GM19025 (cell line): ENCODE data around the gene SFTPB.

Experiments used
- ATAC-seq: cut with Tn5 transposase; IDR thresholded peaks from one replicate; pipeline ENCODE4 v1.9.1; 2021; ENCODE audit warnings: mild to moderate bottlenecking, low read depth, moderate library complexity; ENCODE audit not compliant: unreplicated experiment

SFTPB gene

DNA sequence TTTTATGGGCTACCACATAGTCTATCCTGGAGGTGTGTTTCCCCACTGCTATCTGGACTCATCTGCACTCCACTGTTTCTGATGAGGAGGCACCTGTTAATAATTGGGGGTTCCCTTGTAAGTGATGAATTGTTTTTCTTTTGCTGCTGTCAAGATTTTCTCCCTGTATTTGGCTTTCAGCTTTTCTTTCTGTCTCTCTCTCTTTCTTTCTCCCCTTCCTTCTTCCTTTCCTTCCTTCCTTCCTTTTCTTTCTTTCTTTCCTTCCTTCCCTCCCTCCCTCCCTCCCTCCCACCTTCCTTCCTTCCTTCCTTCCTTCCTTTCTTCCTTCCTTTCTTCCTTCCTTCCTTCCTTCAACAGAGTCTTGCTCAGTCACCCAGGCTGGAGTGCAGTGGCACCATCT, 35.3 kb upstream of the SFTPB start:
- ATAC-seq = no peak

GRCh38 chr2:85702800-85703199, 34.8 kb upstream of the SFTPB start:
- ATAC-seq = no peak

DNA sequence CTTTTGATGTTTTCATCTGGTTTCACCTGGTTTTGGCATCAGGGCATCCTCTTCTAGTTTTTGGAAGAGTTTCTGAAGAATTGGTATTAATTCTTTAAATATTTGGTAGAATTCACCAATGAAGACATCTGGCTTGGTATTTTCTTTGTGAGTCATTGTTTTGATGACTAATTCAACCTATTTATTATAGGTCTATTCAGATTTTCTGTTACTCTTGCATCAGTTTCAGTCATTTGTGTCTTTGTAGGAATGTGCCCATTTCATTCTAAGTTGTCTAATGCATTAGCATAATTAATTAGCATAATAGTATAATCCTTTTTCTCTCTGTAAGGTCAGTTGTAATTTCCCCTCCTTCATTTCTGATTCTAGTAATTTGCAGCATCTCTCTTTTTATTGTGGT, 34.2 kb upstream of the SFTPB start:
- ATAC-seq = no peak

DNA sequence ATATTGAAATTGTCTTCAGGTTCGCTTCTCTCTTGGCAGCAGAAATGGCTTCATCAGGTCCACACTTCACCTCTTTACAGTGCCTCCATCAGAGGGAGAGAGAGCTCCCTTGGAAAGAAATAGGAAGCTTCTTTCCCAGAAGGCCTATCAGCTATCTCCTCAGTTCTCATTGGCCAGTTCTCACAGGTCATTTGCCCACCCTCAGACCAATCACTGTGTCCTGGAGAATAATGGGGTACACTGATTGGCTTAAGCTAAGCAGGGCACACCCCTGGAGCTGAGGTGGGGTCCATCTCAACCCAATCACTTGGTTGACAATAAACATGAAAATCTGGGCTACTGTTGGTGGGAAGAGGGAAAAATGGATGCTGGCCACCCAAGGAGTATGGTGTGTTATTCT, 31.3 kb upstream of the SFTPB start:
- no peak for ATAC-seq

GRCh38 chr2:85698880-85699254, 30.9 kb upstream of the SFTPB start:
- no peak for ATAC-seq

DNA sequence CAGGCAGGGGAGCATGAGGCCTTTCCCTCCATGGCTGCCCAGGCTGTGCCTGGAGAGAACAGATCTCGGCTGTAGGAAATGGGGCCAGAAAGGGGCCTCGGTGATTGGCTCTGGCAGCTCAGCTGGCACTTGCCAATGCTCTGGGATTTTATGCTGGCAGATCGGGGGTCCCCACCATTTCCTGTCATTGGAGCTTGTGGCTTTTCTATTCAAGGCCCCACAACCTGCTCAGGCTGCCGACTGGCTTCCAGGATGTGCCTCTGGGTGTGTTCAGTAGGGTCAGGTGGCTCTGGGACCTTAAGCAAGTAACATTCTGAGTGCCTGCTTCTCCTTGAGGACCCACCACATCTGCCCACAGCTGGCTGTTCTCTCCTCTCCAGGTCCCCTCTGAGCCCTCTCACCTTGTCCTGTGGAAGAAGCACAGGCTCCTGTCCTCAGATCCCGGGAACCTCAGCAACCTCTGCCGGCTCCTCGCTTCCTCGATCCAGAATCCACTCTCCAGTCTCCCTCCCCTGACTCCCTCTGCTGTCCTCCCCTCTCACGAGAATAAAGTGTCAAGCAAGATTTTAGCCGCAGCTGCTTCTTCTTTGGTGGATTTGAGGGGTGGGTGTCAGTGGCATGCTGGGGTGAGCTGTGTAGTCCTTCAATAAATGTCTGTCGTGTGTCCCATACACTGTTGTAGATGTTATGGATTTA, 30.3 kb upstream of the SFTPB start:
- no peak for ATAC-seq

GRCh38 chr2:85697716-85698115, 29.7 kb upstream of the SFTPB start:
- no peak for ATAC-seq

DNA sequence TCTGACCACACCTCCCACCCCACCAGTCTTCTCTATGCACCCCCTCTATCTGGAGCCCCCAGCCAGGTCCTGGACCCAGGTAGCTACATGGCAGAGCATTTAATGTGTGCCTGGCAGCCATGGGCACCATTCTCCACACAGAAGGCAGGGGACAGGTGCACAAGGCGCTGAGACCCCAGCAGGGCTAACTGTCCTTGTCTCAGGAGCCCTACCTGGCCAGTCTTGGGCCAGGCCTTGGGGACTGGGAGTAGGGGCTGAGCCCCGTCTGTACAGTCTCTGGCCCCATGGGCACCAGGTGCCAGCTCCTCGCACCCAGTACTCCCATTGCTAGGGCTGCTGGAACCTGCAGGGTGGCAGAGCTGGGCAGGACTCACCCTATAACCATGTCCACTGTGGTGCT, 29.1 kb upstream of the SFTPB start:
- ATAC-seq = no peak

GRCh38 chr2:85695691-85696668, 28.0 kb upstream of the SFTPB start:
- ATAC-seq = no peak

GRCh38 chr2:85695121-85695520, 27.1 kb upstream of the SFTPB start:
- no peak for ATAC-seq

GRCh38 chr2:85694052-85695025, 26.3 kb upstream of the SFTPB start, which contains the start of gene GNLY:
Gene GNLY, plus strand, starts transcription at chr2:85694358. Its CDS starts 61 bp downstream, at chr2:85694419.
- no peak for ATAC-seq

DNA sequence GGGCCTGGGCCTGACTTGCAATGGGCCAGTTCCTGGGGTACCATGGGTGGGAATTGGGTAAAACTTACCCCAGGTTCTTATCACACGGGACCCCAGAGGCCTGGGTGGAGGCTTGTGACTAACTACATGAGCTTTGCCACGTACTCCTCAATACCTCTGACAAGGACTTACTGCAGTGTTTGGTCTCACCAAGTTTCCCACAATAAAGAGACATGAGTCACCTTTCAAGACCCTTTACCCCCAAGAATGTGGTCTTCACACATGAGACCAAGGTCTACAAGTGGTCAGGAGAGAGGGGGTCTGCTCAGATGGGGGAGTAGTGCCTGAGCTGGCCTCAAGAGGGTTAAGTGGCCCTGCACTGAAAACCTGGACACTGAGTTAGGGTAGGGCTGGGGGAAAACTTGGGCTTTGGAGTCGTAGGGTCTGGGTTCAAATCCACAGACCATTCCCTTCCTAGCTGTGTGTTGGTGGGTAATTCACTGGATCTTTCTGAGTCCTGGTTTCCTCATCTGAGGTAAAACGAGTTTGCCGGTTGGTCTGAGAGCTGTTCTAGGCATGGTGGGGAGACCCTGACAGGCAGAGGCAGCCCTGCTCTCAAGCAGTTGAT, 24.1 kb upstream of the SFTPB start:
- no peak for ATAC-seq

DNA sequence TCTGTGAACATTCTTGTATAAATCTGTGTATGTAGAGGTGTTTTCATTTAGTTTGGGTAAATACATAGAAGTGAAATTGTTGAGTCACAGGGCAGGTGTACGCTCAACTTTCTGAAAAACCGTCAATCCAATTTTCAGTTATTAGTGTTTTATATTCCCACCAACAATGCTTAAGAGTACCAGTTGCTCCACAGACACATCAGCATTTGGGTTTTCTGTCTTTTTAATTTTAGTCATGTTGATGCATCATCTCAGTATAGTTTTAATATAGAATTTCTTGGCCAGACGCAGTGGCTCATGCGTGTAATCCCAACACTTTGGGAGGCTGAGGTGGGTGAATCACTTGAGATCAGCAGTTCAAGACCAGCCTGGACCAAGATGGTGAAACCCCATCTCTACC, 22.9 kb upstream of the SFTPB start:
- ATAC-seq = no peak

DNA sequence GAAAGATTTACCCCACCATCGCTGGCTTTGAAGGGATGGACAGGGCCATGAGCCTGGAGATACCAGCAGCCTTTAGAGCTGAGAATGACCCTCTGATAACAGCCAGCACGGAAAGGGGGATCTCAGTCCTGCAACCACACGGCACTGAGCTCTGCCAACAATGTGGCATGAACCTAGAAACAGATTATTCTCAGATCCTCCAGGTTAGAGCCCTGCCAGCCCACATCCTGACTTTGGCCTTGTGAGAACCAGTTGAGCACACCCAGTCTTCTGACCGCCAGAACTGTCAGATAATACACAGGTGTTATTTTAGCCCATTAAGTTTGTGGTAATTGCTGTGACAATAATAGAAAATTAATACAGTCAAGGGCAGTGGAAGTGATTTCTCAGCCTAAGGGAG, 16.8 kb upstream of the SFTPB start:
- no peak for ATAC-seq

GRCh38 chr2:85684380-85684779, 16.4 kb upstream of the SFTPB start:
- no peak for ATAC-seq

DNA sequence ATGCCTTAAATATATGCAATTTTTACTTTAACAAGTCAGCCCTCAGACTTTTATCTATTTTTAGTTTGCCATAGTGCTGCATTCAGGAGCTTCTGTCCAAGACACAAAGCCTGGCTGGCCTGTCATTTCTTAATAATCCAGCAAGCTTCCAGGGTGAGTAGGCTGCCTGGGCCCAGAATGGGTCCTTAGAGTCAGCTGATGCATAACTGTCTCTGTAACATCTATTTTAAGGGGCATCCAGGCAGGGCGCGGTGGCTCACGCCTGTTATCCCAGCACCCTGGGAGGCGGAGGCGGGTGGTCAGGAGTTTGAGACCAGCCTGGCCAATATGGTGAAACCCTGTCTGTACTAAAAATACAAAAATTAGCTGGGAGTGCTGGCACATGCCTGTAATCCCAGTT, 14.4 kb upstream of the SFTPB start:
- ATAC-seq = no peak

DNA sequence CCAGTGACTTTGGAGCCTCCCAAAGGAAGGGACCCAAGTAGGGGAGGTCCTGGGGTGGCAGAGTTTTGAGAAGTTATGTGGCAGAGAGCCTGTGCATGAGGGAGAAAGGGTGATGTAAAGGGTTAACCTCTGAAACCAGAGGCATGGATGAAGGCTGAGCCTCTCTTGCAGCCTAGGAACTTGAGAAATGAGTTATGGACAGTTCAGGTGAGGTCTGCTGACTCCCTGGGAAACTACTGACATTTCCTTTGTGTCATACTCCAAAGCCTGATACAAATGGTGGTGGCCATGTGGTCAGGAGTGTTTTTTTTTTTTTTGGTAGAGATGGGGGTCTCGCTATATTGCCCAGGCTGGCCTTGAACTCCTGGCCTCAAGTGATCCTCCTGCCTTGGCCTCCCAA, 13.8 kb upstream of the SFTPB start:
- no peak for ATAC-seq

GRCh38 chr2:85681372-85681763, 13.4 kb upstream of the SFTPB start:
- no peak for ATAC-seq

DNA sequence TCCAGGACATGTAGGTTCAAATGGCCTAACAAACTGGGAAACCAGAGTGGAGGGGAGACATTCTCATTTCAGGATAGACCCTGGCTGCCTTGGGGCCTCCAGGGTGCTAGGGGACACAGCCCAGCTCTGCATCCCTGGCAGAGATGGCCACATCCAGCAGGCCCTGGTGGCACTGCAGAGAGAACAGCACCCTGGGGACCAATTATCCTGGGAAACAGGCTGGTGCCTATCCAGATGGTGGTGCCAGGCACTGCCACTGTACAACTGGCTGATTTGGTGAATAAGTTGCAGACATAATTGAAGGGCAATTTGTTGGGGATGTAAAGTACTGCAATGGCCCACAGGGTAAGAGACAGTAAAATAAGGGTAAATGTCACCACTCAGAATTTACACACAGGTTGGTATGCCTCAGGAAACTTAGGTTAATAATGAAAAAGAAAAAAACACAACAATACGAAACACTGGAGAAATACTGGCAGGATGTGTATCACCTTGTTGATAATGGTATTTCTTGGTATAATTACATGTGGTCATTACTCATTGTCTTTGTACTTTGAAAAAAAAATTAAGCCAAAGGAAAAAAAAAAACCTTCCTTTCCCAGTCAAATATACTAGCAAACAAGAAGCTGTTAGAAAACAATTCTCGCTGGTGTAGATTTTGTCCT, 12.8 kb upstream of the SFTPB start:
- no peak for ATAC-seq
